H4 (cell line): ENCODE results near the gene GDE1. TPM values are rescaled to one million over a fixed set of nuclear protein-coding genes. Genes with fewer than 3 reads are reported as not detected.

Source experiments
- DNase-seq: peaks from one replicate; pipeline ENCODE4 v3.0.0-alpha.2; 2015; ENCODE audit warnings: low spot score
- total RNA-seq: library from RNA; depleted of rRNA; stranded (reverse); fragments of >200 nt; shearing (Covaris generic); gene quantifications from 2 replicates; pipeline ENCODE4 v1.2.3, GENCODE V29; 2014

Gene GDE1
- total RNA-seq, 1 experiment from 2014 or later: 87.7 TPM

DNA sequence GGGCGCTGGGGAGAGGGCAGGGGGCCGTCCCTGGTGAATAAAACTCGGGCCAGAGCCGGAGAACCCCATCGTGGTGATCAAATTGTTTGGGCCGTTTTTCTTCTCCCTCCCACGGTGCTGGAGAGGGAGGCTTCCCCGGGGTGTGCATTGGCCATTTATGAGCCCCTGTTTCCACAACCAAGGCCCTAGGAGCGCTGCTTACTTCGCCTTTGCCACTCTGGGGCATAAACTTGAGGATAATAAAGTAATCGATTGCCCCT, 2.4 kb upstream of the GDE1 start:
- DNase-seq: no peak

DNA sequence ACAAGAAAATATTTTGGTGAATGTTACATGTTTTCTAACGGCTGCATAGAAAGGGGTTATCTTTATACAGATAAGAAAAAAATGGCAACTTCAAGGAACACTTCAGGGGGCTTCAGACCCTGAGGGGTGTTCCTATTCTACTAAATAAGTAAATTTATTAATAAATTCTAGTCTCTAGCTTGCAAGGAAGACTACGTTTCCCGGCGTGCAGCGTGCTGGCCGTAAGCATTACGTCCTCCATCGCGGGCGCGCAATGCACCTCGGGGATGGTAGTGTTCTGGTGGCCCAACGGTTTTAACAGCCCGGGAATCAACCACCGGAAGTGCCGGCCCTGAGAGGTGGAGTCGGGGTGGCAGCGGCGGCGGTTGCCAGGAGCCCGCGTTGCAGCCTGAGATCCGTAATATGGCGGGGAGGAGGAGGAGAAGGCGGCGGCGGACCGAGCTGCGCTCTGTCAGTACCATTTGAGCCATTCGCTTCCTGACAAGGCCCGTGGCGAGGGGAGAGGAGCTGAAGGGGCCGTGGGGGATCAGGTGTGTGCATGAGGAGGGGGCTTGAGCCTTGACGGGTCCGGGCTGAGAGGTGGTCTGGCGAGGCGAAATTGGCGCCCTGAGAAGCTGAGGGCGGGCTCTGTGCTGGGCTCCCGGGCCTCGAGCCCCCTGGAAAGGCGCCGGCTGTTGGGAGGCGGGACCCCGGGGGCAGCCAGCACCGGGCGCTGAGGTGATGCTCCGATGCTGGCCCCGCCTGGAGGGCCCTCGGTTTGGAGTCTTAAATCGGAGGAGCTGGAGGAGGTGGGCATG, 1.9 kb upstream of the GDE1 start, which contains the start of gene CCP110:
TSS of gene CCP110 (plus strand) at position 384 of the 797 bp plus-strand sequence. CDS start 3,940 bp downstream, outside the sequence.
- peak; percentile 96 for DNase-seq

GRCh38 chr16:19523184-19523558, 1.3 kb upstream of the GDE1 start:
- DNase-seq: no peak

GRCh38 chr16:19522760-19523159, 862 bp upstream of the GDE1 start:
- DNase-seq: no peak

DNA sequence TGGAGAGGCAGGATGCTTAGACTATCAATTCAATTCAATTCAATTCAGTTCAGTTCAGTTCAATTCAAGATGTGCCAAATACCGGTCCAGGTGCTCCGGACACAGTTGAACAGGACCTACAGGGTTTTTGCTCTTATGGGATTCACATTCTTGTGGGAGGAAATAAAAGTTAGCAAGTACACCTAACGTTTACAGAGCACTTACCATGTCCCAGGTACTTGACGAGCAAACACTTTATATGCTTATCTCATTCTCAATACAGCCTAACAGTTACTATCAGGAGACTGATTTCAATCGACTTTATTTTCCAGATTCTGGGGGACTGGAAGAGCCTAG, 467 bp upstream of the GDE1 start:
- no peak for DNase-seq

DNA sequence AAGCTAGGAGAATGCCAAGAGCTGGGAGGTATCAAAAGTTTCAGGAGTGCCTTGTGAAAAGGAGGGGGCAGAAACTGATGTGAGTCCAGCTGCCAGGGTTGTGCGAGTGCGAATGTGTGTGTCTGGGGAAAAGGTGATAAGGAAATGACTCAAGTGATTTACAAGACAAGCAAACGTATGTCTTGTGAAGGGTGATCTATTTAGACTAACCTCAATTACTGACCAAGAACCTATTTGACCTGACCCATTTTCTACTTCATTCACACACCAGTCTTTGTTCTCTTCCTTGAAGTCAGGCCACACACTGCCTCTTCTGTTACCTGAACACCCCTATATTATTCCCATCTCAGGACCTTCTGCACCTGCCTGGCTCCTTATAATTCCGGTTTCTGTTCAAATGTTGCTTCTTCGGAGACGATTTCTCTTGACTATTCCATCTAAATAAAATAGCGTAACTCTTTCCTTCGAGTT, 1.0 kb downstream of the GDE1 start:
- DNase-seq: no peak

- no peak for DNase-seq
Observed at GRCh38 chr16:19518388-19518787, 3.5 kb downstream of the GDE1 start.

GRCh38 chr16:19517424-19518089, 4.3 kb downstream of the GDE1 start:
- DNase-seq: peak; percentile 78

GRCh38 chr16:19515757-19516156, 6.1 kb downstream of the GDE1 start:
- no peak for DNase-seq

DNA sequence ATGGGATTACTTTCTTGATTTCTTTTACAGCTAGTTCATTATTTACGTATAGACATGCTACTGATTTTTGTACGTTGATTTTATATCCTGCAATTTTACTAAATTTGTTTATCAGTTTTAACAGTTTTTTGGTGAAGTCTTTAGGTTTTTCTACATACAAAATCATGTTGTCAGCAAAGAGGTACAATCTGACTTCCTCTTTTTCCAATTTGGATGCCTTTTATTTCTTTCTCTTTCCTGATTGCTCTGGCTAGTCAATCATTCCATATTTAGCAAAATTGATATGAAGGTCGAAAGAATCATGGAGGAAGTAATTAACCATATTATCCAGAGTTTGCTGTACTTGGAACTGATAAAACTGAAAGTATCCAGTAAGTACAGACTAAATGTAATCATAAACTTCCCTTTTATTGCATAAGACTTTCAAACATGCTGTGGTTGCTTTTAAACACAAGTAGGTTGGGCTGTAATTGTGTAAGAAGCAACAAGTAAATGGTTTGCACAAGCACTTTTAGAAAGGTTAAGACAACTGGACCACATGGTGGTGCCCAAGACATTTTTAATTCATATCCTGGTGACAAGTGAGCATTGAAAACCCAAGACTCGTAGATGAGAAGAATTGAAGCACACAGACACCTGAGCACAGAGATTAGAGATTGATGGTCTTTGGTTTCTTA, 8.4 kb downstream of the GDE1 start:
- peak; percentile 39 for DNase-seq

GRCh38 chr16:19512297-19512696, 9.6 kb downstream of the GDE1 start:
- no peak for DNase-seq

DNA sequence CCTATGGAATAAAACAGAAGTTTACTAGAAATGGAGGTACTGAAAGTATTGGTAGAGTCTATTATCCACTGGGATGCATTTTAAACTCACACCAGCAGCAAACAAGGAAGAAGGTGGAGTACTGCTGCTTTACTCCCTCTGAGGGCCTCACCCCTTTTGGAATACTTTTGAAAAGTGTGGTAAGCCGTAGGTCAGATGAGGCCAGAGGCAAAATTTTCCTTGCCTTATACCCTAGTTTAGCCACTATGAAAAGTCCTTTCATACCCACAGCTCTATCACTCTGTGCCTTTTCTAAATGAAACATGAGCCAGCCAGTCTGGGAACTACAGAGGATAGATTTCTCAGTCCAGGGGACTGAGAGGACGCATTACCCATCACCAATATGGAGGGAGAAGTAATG, 14.0 kb downstream of the GDE1 start:
- DNase-seq: no peak

- DNase-seq: no peak
Observed at GRCh38 chr16:19506965-19507364, 14.9 kb downstream of the GDE1 start.

- DNase-seq: no peak
Observed at GRCh38 chr16:19505600-19506303, 16.1 kb downstream of the GDE1 start.

- DNase-seq: no peak
Observed at GRCh38 chr16:19503461-19504075, 18.3 kb downstream of the GDE1 start.

- peak; percentile 35 for DNase-seq
Observed at GRCh38 chr16:19502395-19503131, 19.3 kb downstream of the GDE1 start.

- no peak for DNase-seq
Observed at GRCh38 chr16:19499481-19499880, 22.4 kb downstream of the GDE1 start.

GRCh38 chr16:19499006-19499405, 22.9 kb downstream of the GDE1 start:
- no peak for DNase-seq

GRCh38 chr16:19497176-19497575, 24.7 kb downstream of the GDE1 start:
- DNase-seq: no peak

GRCh38 chr16:19490619-19491018, 31.3 kb downstream of the GDE1 start:
- no peak for DNase-seq

- DNase-seq: no peak
Observed at GRCh38 chr16:19488213-19488640, 33.7 kb downstream of the GDE1 start.
